Measurements from ENCODE around the gene RAB40B. TPM values are rescaled to one million over a fixed set of nuclear protein-coding genes. Genes with fewer than 3 reads are reported as not detected.

The RAB40B gene, protein sequence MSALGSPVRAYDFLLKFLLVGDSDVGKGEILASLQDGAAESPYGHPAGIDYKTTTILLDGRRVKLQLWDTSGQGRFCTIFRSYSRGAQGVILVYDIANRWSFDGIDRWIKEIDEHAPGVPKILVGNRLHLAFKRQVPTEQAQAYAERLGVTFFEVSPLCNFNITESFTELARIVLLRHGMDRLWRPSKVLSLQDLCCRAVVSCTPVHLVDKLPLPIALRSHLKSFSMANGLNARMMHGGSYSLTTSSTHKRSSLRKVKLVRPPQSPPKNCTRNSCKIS
- total RNA-seq, result 15.6 and 25.5 TPM in 2 replicates

DNA sequence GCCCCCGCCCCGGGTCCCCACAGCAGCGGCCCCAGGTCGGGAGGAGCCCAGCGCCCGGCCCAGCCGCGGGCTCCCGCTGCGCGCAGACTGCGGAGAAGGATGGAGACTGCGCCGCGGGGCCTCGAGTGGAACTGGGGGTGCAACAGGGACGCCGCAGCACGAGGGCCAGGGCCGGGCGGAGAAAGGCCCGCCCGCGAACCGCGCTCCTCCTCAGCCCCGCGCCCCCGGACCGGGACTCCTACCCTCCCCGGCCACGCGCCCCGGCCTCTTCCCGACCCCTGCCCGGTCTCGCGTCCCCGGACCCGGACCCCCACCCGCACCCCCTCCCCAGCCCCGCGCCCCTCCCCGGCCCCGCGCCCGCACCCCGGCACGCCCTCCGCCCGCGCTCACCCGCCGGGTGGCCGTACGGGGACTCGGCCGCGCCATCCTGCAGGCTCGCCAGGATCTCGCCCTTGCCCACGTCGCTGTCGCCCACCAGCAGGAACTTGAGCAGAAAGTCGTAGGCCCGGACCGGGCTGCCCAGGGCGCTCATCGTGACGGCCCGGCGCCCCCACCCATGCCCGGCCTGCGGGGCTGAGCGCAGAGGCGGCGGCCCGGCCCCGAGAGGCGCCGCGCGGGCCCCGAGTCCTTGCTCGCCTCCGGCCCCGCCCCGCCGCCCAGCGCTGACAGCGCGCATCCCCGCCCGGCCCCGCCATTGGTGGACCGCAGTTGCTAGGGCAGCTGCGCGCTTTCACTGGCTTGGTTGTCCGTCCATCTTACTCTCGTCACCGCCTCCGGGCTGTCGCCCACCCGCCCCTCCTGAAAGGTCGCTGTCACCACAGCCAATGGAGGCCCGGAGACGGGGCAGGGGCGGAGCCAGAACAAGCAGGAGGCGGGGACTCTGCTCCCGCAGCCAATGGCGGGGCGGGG lies at the start of gene RAB40B:
Gene RAB40B, minus strand, starts transcription at position 634 of the 909 bp plus-strand sequence. Its CDS starts 102 bp downstream, at position 532.

DNA sequence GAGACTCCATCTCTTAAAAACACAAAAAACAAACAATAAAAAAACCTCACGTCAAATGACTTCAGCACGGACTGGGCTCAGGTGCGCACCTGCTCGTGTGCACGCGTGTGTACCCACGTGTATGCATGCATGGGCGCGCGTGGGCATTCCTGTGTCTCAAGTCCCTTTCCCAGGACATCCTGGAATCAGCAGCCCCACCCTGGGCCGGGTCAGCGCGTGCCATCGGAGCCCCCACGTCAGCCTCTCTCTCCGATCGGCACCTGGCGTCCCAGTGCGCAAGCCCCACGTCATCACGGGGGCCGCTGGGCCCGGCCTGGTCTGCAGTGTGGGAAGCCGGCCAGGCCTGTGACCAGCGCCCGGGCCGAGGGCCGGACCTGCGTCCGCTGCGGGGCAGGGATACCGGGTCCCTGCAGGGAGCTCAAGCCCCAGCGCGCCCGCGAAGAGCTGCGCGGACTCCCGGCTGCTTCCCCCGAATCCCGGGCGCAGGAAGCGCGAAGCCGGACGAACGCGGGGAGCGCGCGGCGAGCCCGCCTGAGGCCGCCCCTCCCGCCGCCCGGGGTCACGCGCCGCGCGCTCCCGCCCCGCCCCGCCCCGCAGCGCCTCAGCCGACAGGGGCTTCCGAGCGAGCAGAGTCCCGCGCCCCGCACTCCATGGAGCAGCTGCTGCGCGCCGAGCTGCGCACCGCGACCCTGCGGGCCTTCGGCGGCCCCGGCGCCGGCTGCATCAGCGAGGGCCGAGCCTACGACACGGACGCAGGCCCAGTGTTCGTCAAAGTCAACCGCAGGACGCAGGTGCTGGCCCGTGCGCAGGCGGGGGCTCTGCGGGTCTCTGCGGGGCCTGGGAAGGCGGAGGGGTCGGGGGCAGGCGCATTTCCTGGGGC lies 36.7 kb upstream of the RAB40B start, which contains the start of gene FN3K:
Gene FN3K, plus strand, starts transcription at position 629 of the 880 bp plus-strand sequence. Its CDS starts 22 bp downstream, at position 651.

DNA sequence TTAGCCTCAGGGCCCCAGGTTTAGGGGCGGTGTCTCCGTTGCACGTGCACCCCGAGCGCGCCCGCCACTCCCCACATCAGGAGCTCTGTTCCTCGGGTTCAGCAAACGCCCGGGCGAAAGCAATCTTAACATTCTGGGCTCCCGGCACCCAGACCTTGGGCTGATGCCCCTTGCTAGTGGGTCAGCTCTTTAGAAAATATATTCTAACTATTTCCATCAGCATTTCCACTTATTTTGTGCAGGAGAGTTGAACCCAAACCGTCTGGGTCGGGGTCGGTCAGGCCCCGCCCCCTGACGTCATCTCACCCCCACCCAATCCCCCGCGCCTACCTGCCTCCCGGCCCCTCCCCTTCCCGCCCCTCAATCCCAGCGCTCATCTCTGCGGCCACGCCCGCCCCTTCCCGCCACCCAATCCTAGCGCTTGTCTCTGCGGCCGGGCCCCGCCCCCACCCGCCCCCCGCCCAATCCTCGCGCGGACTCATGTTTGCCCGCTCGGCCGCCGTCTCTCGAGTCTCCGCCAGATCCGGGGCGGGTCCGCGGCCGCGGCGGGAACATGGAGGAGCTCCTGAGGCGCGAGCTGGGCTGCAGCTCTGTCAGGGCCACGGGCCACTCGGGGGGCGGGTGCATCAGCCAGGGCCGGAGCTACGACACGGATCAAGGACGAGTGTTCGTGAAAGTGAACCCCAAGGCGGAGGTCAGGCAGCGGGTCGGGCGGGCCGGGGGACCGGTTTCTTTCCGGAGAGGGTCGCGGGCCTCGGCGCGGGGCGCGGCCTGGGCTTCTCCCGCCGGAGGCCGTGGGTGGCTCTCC lies 17.9 kb upstream of the RAB40B start, which contains the start of gene FN3KRP:
Gene FN3KRP, plus strand, starts transcription at position 504 of the 808 bp plus-strand sequence. Its CDS starts 50 bp downstream, at position 554.

DNA sequence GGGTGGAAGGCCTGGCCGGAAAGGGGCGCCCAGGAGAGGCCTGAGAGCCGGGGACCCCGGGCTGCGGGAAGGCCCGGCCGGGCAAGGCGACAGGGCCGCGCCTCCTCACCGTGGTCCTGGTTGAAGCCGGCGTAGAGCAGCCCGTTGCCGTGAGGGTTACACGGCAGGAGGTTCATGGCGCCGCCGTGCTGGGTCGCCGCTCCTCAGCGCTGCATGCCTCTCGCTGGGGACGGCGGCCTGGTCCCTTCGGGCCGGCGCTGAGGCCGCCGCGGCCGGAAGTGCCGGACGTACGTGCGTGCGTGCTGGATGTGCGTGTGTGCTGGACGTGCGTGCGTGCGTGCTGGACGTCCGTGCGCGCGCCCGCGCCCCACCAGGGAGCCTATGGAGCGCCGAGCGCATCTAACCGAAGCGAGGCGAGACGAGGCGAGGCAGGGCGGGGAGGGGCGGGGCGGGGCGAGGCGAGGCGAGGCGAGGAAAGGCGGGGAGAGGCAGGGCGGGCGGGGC lies 50.3 kb downstream of the RAB40B start, which contains the start of gene WDR45B:
Gene WDR45B, minus strand, starts transcription at position 280 of the 504 bp plus-strand sequence. Its CDS starts 104 bp downstream, at position 176.

Small RNA genes lying within 50 kb of the gene (small RNA-seq; reads per million reads assigned to genes)
- not detected for gene MIR4525

Other genes starting within 250 kb of the RAB40B start
- 61.7 and 67.1 TPM in 2 replicates for gene CYBC1, start 247.9 kb downstream of the RAB40B start, total RNA-seq
- gene NARF, start 240.0 kb downstream of the RAB40B start, total RNA-seq, result 65.6 and 65.7 TPM in 2 replicates
- gene FOXK2, start 179.0 kb downstream of the RAB40B start, total RNA-seq, result 36.1 and 42.7 TPM in 2 replicates
- gene WDR45B, start 50.3 kb downstream of the RAB40B start, total RNA-seq, result 51.4 and 52.2 TPM in 2 replicates
- 10.0 and 19.2 TPM in 2 replicates for gene FN3KRP, start 18.0 kb upstream of the RAB40B start, total RNA-seq
- 0.11 and 0.79 TPM in 2 replicates for gene FN3K, start 36.9 kb upstream of the RAB40B start, total RNA-seq
- gene TBCD, start 53.4 kb upstream of the RAB40B start, total RNA-seq, result 114 and 131 TPM in 2 replicates
- gene ZNF750, start 141.3 kb upstream of the RAB40B start, total RNA-seq, result not detected in 2 replicates